HepG2 (cell line): Measurements from ENCODE around the gene ITGB2. TPM values are rescaled to one million over a fixed set of nuclear protein-coding genes. Genes with fewer than 3 reads are reported as not detected.

Experiments used
- HES4 ChIP-seq: sonication (generic); formaldehyde crosslinking; IDR thresholded peaks from 2 replicates; pipeline ENCODE4 v1.9.0; 2021; ENCODE audit warnings: mild to moderate bottlenecking, missing genetic modification reagents, borderline replicate concordance
- HINFP ChIP-seq: sonication (generic); formaldehyde crosslinking; IDR thresholded peaks from 2 replicates; pipeline ENCODE4 v1.4.0; 2020; ENCODE audit warnings: low read depth, mild to moderate bottlenecking, missing genetic modification reagents
- HNRNPL ChIP-seq: fragments of 200-400 bp; formaldehyde crosslinking; IDR thresholded peaks from 2 replicates; pipeline ENCODE4 v1.6.1; 2017; ENCODE audit warnings: mild to moderate bottlenecking, low read depth, low read length
- POLR2A ChIP-seq, 2 experiments: IDR thresholded peaks; 2 replicates each; pipeline ENCODE4 v1.6.1; 2011; ENCODE audit warnings: low read depth in 2 of 2, low read length in 2 of 2, mild to moderate bottlenecking in 1 of 2, moderate library complexity in 1 of 2; ENCODE audit not compliant: insufficient read depth in 1 of 2
- RNF219 ChIP-seq: sonication (generic); formaldehyde crosslinking; IDR thresholded peaks from 2 replicates; pipeline ENCODE4 v1.5.0; 2020; ENCODE audit warnings: mild to moderate bottlenecking, missing genetic modification reagents
- SKI ChIP-seq: fragments of 450-650 bp; IDR thresholded peaks from one replicate; pipeline ENCODE4 v1.6.1; 2018; ENCODE audit warnings: mild to moderate bottlenecking; ENCODE audit not compliant: partially characterized antibody
- TCF7L2 ChIP-seq: IDR thresholded peaks from 2 replicates; pipeline ENCODE4 v1.6.1; 2011; ENCODE audit warnings: mild to moderate bottlenecking, low read depth, low read length, moderate library complexity
- TGIF2 ChIP-seq: IDR thresholded peaks from 2 replicates; pipeline ENCODE4 v1.6.1; 2016; ENCODE audit warnings: control low read depth, missing compliant biosample characterization
- ZBTB14 ChIP-seq: sonication (generic); formaldehyde crosslinking; IDR thresholded peaks from 2 replicates; pipeline ENCODE4 v1.4.0; 2020; ENCODE audit warnings: missing genetic modification reagents
- ZFP37 ChIP-seq: sonication (generic); formaldehyde crosslinking; IDR thresholded peaks from 2 replicates; pipeline ENCODE4 v1.4.0; 2020; ENCODE audit warnings: missing genetic modification reagents, borderline replicate concordance
- ZNF263 ChIP-seq: sonication (generic); formaldehyde crosslinking; IDR thresholded peaks from 2 replicates; pipeline ENCODE4 v1.4.0; 2020; ENCODE audit warnings: missing genetic modification reagents
- ZNF276 ChIP-seq: sonication (generic); formaldehyde crosslinking; IDR thresholded peaks from 2 replicates; pipeline ENCODE4 v1.4.0; 2020; ENCODE audit warnings: mild to moderate bottlenecking, low read depth, missing genetic modification reagents
- ZNF317 ChIP-seq: sonication (generic); formaldehyde crosslinking; IDR thresholded peaks from 2 replicates; pipeline ENCODE4 v1.5.0; 2020; ENCODE audit warnings: mild to moderate bottlenecking, missing genetic modification reagents
- ZNF605 ChIP-seq: sonication (generic); formaldehyde crosslinking; IDR thresholded peaks from 2 replicates; pipeline ENCODE4 v1.8.0; 2022; ENCODE audit warnings: mild to moderate bottlenecking, missing genetic modification reagents
- ZNF652 ChIP-seq: IDR thresholded peaks from 2 replicates; pipeline ENCODE4 v1.6.1; 2016; ENCODE audit warnings: low read depth, borderline replicate concordance
- ZNF687 ChIP-seq: sonication (generic); formaldehyde crosslinking; IDR thresholded peaks from 2 replicates; pipeline ENCODE4 v1.5.1; 2020; ENCODE audit warnings: mild to moderate bottlenecking, missing genetic modification reagents, moderate library complexity
- ZNF816 ChIP-seq: sonication (generic); formaldehyde crosslinking; IDR thresholded peaks from 2 replicates; pipeline ENCODE4 v1.8.0; 2022; ENCODE audit warnings: missing genetic modification reagents, mild to moderate bottlenecking, borderline replicate concordance
- ZSCAN22 ChIP-seq: sonication (generic); formaldehyde crosslinking; IDR thresholded peaks from 2 replicates; pipeline ENCODE4 v1.4.0; 2020; ENCODE audit warnings: mild to moderate bottlenecking, missing genetic modification reagents
- polyA plus RNA-seq, 8 experiments: library from polyadenylated mRNA; depleted of rRNA in 3 of 8; stranded (reverse) in 7 of 8; unstranded in 1 of 8; fragments of >200 nt; fragmentation: Illumina TruSeq in 4 of 8; extraction: Trizol in 4 of 8; gene quantifications; 2 replicates each; pipeline versions ENCODE4 v1.2.1 to v1.2.3, GENCODE V29; 2011 to 2016; ENCODE audit warnings: low read depth in 4 of 8, missing spikeins in 1 of 8, mixed read lengths in 1 of 8; ENCODE audit not compliant: insufficient read depth in 1 of 8
- total RNA-seq, 5 experiments: library from RNA; depleted of rRNA; stranded (reverse); fragments of >200 nt; fragmentation: Illumina TruSeq; extraction: Trizol; gene quantifications; 2 replicates each; pipeline ENCODE4 v1.2.3, GENCODE V29; 2016; ENCODE audit warnings: low read depth in 1 of 5

ITGB2 gene
- total and polyA plus RNA-seq, 2 of the 13 experiments (the other 11 are each of a cell fraction or from before 2014, with no cell fraction given), result 4.2 to 18.0 TPM

GRCh38 chr21:44846485-44847260 is 74.0 kb downstream of the ITGB2 start (continued):
- no peak for TF ChIP-seq RNF219
- TF ChIP-seq ZNF276, result 0 out of 2 replicates have a peak, but pooled peaks have one; percentile 34
- no peak for TF ChIP-seq TCF7L2
- TF ChIP-seq ZNF687 (CRISPR knock-in tag), result peak; percentile 89
- no peak for TF ChIP-seq ZBTB14 (CRISPR knock-in tag)
- peak in 1 of 2 experiments; percentile 15; a peak in 1 of 4 replicates for TF ChIP-seq POLR2A (IDR thresholded peaks at IDR 0.05; ENCODE audit: insufficient read depth in 1 of 2, low read depth in 2 of 2, low read length in 2 of 2)
- 0 out of 2 replicates have a peak, but pooled peaks have one; percentile 9 for TF ChIP-seq ZNF816
- TF ChIP-seq ZNF652 (CRISPR knock-in tag), result no peak
- 0 out of 2 replicates have a peak, but pooled peaks have one; percentile 17 for TF ChIP-seq ZNF605 (CRISPR knock-in tag)
- peak; percentile 52; the same call in 1 of the 2 replicates for TF ChIP-seq HNRNPL
- peak; percentile 20; the same call in 1 of the 2 replicates for TF ChIP-seq ZNF317 (CRISPR knock-in tag)
- peak; percentile 89 for TF ChIP-seq TGIF2 (CRISPR knock-in tag)
- peak; percentile 89 for TF ChIP-seq ZNF263
- TF ChIP-seq SKI, result no peak
- TF ChIP-seq HINFP (CRISPR knock-in tag), result peak; percentile 30
- TF ChIP-seq ZSCAN22 (CRISPR knock-in tag), result no peak
- TF ChIP-seq ZFP37 (CRISPR knock-in tag), result 0 out of 2 replicates have a peak, but pooled peaks have one; percentile 52
- TF ChIP-seq HES4 (CRISPR knock-in tag), result no peak
